ENCODE data around the gene NSUN4. TPM values are rescaled to one million over a fixed set of nuclear protein-coding genes. Genes with fewer than 3 reads are reported as not detected.
"Not testable (repeated sequence)": the region's sequence is repeated elsewhere in the genome, so short reads cannot be mapped to it uniquely, and the experiment has no call there.

Gene NSUN4
- total RNA-seq, 1 experiment from 2014 or later, result 30.7 TPM

DNA sequence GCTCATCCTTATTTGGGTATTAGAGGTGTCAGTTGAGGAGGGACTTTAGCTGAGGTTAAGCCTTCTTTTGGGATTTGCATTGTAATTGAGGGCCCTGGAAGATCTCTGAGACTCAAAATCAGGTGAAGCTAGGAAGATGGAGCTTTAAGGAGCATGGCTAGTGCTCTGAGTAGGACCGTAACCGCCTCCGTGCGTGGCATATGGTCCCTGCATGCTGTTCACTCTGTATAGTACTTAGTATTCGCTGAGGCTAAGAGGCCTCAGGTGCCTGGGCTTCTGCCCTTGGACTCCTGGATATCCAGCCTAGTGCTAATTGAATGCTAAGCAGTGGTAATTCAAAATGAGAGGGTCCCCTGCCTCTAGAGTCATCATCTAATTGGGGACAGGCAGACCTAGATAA is 22.5 kb downstream of the NSUN4 start:
- intact Hi-C loops (cut with micrococcal nuclease; ENCODE audit: unreplicated experiment), result no loop called here
- ChIA-PET CTCF (no interaction called here), POLR2A (ENCODE audit: low non-redundant PET) (no interaction called here)
- H3K27ac ChIP-seq (ENCODE audit: low read depth, low read length, poor library complexity, severe bottlenecking), result no peak overlapping the region
- no peak for DNase-seq (ENCODE audit: low spot score)
- no peaks in the 10 kb centered on the region for H3K4me1 ChIP-seq (ENCODE audit: insufficient read depth, low read length, poor library complexity, severe bottlenecking)
- no peak for TF ChIP-seq EZH2 (IDR thresholded peaks at IDR 0.05; ENCODE audit: borderline replicate concordance, low read depth, low read length, poor library complexity, severe bottlenecking)
- TF ChIP-seq, protein P1, sequence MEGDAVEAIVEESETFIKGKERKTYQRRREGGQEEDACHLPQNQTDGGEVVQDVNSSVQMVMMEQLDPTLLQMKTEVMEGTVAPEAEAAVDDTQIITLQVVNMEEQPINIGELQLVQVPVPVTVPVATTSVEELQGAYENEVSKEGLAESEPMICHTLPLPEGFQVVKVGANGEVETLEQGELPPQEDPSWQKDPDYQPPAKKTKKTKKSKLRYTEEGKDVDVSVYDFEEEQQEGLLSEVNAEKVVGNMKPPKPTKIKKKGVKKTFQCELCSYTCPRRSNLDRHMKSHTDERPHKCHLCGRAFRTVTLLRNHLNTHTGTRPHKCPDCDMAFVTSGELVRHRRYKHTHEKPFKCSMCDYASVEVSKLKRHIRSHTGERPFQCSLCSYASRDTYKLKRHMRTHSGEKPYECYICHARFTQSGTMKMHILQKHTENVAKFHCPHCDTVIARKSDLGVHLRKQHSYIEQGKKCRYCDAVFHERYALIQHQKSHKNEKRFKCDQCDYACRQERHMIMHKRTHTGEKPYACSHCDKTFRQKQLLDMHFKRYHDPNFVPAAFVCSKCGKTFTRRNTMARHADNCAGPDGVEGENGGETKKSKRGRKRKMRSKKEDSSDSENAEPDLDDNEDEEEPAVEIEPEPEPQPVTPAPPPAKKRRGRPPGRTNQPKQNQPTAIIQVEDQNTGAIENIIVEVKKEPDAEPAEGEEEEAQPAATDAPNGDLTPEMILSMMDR (conservative IDR thresholded peaks at IDR 0.05; ENCODE audit: low read depth, low read length), result no peak
- BruUV-seq (replicated peaks), result no TSS peak
- no peaks in the 10 kb centered on the region for H3K9me3 ChIP-seq (ENCODE audit: low read depth, low read length, poor library complexity, severe bottlenecking)
- no peak overlapping the region for H3K4me3 ChIP-seq (ENCODE audit: low read depth, low read length, poor library complexity, severe bottlenecking)
- H3K27me3 ChIP-seq (replicated peaks; ENCODE audit: insufficient read depth, low read depth, low read length, poor library complexity), result no peaks in the 10 kb centered on the region
- peaks cover 43% of the 10 kb centered on the region for H3K36me3 ChIP-seq (ENCODE audit: insufficient read depth, low read length, poor library complexity, severe bottlenecking)

DNA sequence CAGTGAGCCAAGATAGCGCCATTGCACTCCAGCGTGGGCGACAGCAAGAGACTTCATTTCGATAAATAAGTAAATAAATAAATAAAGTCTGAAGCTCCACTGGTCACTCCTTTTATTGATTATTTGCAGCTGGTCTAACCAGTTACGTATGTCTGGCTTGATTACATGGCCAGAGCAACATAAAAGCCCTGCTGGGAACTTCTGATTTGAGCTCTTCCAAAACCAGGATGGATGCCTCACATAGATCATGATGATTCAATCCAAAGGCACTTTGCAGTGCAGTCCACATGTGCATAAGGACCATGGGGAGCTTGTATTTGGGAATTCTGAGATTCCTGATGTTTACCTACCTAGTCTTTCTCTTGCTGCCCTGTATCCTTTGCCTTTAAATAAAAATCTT is 24.0 kb downstream of the NSUN4 start:
- ChIA-PET CTCF (interaction anchor here (0.6 kb wide), 1 partner anchor 17 kb away, joined by 4 read pairs; no protein-coding TSS in a partner anchor), POLR2A (ENCODE audit: low non-redundant PET) (no interaction called here)
- Histone ChIP-seq H3K4me3 (ENCODE audit: low read depth, low read length, poor library complexity, severe bottlenecking) (no peak overlapping the region), H3K9me3 (ENCODE audit: low read depth, low read length, poor library complexity, severe bottlenecking) (no peaks in the 10 kb centered on the region), H3K27me3 (replicated peaks; ENCODE audit: insufficient read depth, low read depth, low read length, poor library complexity) (no peaks in the 10 kb centered on the region), H3K36me3 (ENCODE audit: insufficient read depth, low read length, poor library complexity, severe bottlenecking) (peaks cover 34% of the 10 kb centered on the region), H3K4me1 (ENCODE audit: insufficient read depth, low read length, poor library complexity, severe bottlenecking) (no peaks in the 10 kb centered on the region), H3K27ac (ENCODE audit: low read depth, low read length, poor library complexity, severe bottlenecking) (no peak overlapping the region)
- intact Hi-C loops (cut with micrococcal nuclease; ENCODE audit: unreplicated experiment), result no loop called here
- TF ChIP-seq, protein P1 (conservative IDR thresholded peaks at IDR 0.05; ENCODE audit: low read depth, low read length), result no peak
- TF ChIP-seq EZH2 (IDR thresholded peaks at IDR 0.05; ENCODE audit: borderline replicate concordance, low read depth, low read length, poor library complexity, severe bottlenecking), result no peak
- DNase-seq (ENCODE audit: low spot score), result no peak
- BruUV-seq (replicated peaks), result no TSS peak

DNA sequence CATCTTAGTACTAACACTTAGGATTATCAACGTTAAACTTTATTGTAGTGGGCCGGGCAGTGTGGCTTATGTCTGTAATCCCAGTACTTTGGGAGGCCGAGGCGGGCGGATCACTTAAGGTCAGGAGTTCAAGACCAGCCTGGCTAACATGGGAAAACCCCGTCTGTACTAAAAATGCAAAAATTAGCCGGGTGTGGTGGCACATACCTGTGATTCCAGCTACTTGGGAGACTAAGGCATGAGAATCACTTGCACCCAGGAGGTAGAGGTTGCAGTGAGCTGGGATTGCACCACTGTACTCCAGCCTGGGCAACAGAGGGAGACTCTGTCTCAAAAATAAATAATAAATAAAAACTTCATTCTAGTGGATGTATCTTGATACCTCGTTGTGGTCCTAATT is 25.2 kb downstream of the NSUN4 start:
- BruUV-seq (replicated peaks); POLR2A ChIA-PET (ENCODE audit: low non-redundant PET); H3K4me3 ChIP-seq (ENCODE audit: low read depth, low read length, poor library complexity, severe bottlenecking); H3K27ac ChIP-seq (ENCODE audit: low read depth, low read length, poor library complexity, severe bottlenecking); DNase-seq (ENCODE audit: low spot score); H3K27me3 ChIP-seq (replicated peaks; ENCODE audit: insufficient read depth, low read depth, low read length, poor library complexity); H3K9me3 ChIP-seq (ENCODE audit: low read depth, low read length, poor library complexity, severe bottlenecking); CTCF ChIA-PET; H3K4me1 ChIP-seq (ENCODE audit: insufficient read depth, low read length, poor library complexity, severe bottlenecking); intact Hi-C loops (cut with micrococcal nuclease; ENCODE audit: unreplicated experiment): not testable (repeated sequence)
- H3K36me3 ChIP-seq (ENCODE audit: insufficient read depth, low read length, poor library complexity, severe bottlenecking), result peaks cover 28% of the 10 kb centered on the region

DNA sequence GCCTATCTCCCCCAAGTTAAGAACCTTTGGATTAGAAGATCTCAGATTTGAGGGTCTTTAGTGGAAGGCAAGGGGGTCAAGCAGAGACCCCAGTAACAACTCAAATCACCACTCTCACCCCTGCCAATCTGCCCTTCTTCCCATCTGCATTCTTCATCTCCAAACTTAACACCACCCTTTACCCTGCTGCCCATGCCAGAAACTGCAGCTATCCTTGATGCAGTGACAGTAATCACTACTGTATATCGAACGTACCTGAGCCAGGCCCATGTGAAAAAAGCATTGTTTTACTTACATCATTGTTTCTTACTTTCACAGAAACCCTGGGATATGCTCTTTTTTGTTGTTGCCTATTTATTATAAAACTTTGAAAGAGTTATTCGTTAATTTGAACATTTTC is 26.5 kb downstream of the NSUN4 start:
- no peaks in the 10 kb centered on the region for H3K9me3 ChIP-seq (ENCODE audit: low read depth, low read length, poor library complexity, severe bottlenecking)
- BruUV-seq (replicated peaks), result no TSS peak
- H3K27ac ChIP-seq (ENCODE audit: low read depth, low read length, poor library complexity, severe bottlenecking), result no peak overlapping the region
- DNase-seq (ENCODE audit: low spot score), result no peak
- CTCF ChIA-PET, result interaction anchor here (0.7 to 1.0 kb wide), 2 partner anchors 14 to 19 kb away, joined by 3 to 4 read pairs; no protein-coding TSS in a partner anchor
- no peak overlapping the region for H3K4me3 ChIP-seq (ENCODE audit: low read depth, low read length, poor library complexity, severe bottlenecking)
- peaks cover 16% of the 10 kb centered on the region for H3K36me3 ChIP-seq (ENCODE audit: insufficient read depth, low read length, poor library complexity, severe bottlenecking)
- TF ChIP-seq EZH2 (IDR thresholded peaks at IDR 0.05; ENCODE audit: borderline replicate concordance, low read depth, low read length, poor library complexity, severe bottlenecking), result no peak
- TF ChIP-seq, protein P1 (conservative IDR thresholded peaks at IDR 0.05; ENCODE audit: low read depth, low read length), result no peak
- no peaks in the 10 kb centered on the region for H3K4me1 ChIP-seq (ENCODE audit: insufficient read depth, low read length, poor library complexity, severe bottlenecking)
- intact Hi-C loops (cut with micrococcal nuclease; ENCODE audit: unreplicated experiment), result no loop called here
- no peaks in the 10 kb centered on the region for H3K27me3 ChIP-seq (replicated peaks; ENCODE audit: insufficient read depth, low read depth, low read length, poor library complexity)
- POLR2A ChIA-PET (ENCODE audit: low non-redundant PET), result no interaction called here

DNA sequence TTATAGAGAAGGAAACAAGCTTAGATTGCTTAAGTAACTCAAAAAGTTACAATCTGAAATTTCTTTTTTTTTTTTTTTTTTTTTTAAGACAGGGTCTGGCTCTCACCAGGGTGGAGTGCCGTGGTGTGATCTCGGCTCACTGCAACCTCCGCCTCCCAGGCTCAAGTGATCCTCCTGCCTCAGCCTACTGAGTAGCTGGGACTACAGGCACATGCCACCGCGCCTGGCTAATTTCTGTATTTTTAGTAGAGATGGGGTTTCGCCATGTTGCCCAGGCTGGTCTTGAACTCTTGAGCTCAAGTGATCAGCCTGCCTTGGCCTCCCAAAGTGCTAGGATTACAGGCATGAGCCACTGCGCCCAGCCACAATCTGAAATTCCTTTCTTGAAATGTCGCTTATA is 27.1 kb downstream of the NSUN4 start:
- CTCF ChIA-PET, result interaction anchor here (0.7 kb wide), 1 partner anchor 14 kb away, joined by 4 read pairs; no protein-coding TSS in a partner anchor
- H3K36me3 ChIP-seq (ENCODE audit: insufficient read depth, low read length, poor library complexity, severe bottlenecking); intact Hi-C loops (cut with micrococcal nuclease; ENCODE audit: unreplicated experiment); H3K4me1 ChIP-seq (ENCODE audit: insufficient read depth, low read length, poor library complexity, severe bottlenecking); BruUV-seq (replicated peaks); H3K4me3 ChIP-seq (ENCODE audit: low read depth, low read length, poor library complexity, severe bottlenecking); H3K9me3 ChIP-seq (ENCODE audit: low read depth, low read length, poor library complexity, severe bottlenecking); DNase-seq (ENCODE audit: low spot score); POLR2A ChIA-PET (ENCODE audit: low non-redundant PET); H3K27me3 ChIP-seq (replicated peaks; ENCODE audit: insufficient read depth, low read depth, low read length, poor library complexity); H3K27ac ChIP-seq (ENCODE audit: low read depth, low read length, poor library complexity, severe bottlenecking): not testable (repeated sequence)

Data from A673 (cell line).